Body of pancreas (tissue), 4 donors: ENCODE results near the gene ZMYM2. TPM values are rescaled to one million over a fixed set of nuclear protein-coding genes. Genes with fewer than 3 reads are reported as not detected.
"Not testable (repeated sequence)": the region's sequence is repeated elsewhere in the genome, so short reads cannot be mapped to it uniquely, and the experiment has no call there.

Experiments used
- ATAC-seq: fragments of 150-250 bp; one replicate; pipeline ENCODE4 v1.9.1; 2016
- DNase-seq, 4 donors: peaks; one replicate each; pipeline ENCODE4 v3.0.0-alpha.2; 2019
- H3K27ac ChIP-seq, 4 donors: fragments of 200-600 bp; sonication (generic); 1 replicate in 3 of 4; 2 replicates in 1 of 4; pipeline versions ENCODE4 v1.5.1 to v1.6.1; 2016 to 2019; ENCODE audit warnings: mild to moderate bottlenecking in 1 of 4, mixed read lengths in 1 of 4, moderate library complexity in 1 of 4
- H3K27me3 ChIP-seq, 2 donors: fragments of 200-600 bp; sonication (generic); one replicate each; pipeline ENCODE4 v1.6.0; 2016; ENCODE audit warnings: mild to moderate bottlenecking in 1 of 2
- H3K36me3 ChIP-seq, 2 donors: fragments of 200-600 bp; sonication (generic); replicated peaks in 1 of 2; 2 replicates each; pipeline ENCODE4 v1.5.1; 2016; ENCODE audit warnings: low read depth in 2 of 2; ENCODE audit not compliant: insufficient read depth in 1 of 2
- H3K4me1 ChIP-seq: fragments of 200-600 bp; sonication (generic); one replicate; pipeline ENCODE4 v1.6.0; 2016
- H3K4me3 ChIP-seq, 2 donors: fragments of 200-600 bp; sonication (generic); 1 replicate in 1 of 2; 2 replicates in 1 of 2; pipeline ENCODE4 v1.5.1; 2016 to 2019
- H3K9me3 ChIP-seq, 3 donors: fragments of 200-600 bp; sonication (generic); 1 replicate in 2 of 3; 2 replicates in 1 of 3; pipeline ENCODE4 v1.5.1; 2016
- CTCF ChIP-seq, 7 experiments: fragments of 450-650 bp in 4 of 7; fragments of 200-600 bp in 3 of 7; sonication (generic) in 3 of 7; IDR thresholded peaks; one replicate each; pipeline ENCODE4 v1.5.1; 2016 to 2019; ENCODE audit warnings: antibody characterized with exemption in 7 of 7
- POLR2A ChIP-seq, 3 donors: fragments of 450-650 bp; IDR thresholded peaks; one replicate each; pipeline ENCODE4 v1.6.1; 2016; ENCODE audit warnings: antibody characterized with exemption in 3 of 3, mild to moderate bottlenecking in 2 of 3
- WGBS, 2 donors: methylation state at CpG; one replicate each; pipeline ENCODE4 v1.1.5; 2017; 5-methylcytosine and 5-hydroxymethylcytosine counted together
- intact Hi-C: fragments of 100-400 bp; cut with DNase I; formaldehyde crosslinking; loops from one replicate; pipeline ENCODE4 v1.15.1; 2023
- total RNA-seq, 2 donors: library from RNA; depleted of rRNA; stranded (reverse); fragments of >200 nt; gene quantifications; one replicate each; pipeline ENCODE4 v1.1.0, GENCODE V29; 2016

The ZMYM2 gene
- total RNA-seq, 2 donors from 2014 or later, result 34.6 to 52.1 TPM

- Histone ChIP-seq H3K27ac (peak overlapping the region in 1 of 4 donors; percentile 4), H3K4me1 (peaks cover 57% of the 10 kb centered on the region), H3K36me3 (no peaks in the 10 kb centered on the region), H3K9me3 (no peaks in the 10 kb centered on the region), H3K27me3 (no peaks in the 10 kb centered on the region), H3K4me3 (no peak overlapping the region)
- intact Hi-C loops, result no loop called here
- DNase-seq (no peak), ATAC-seq (no peak)
- TF ChIP-seq POLR2A (IDR thresholded peaks at IDR 0.05) (no peak), CTCF (IDR thresholded peaks at IDR 0.05) (no peak)
Observed at GRCh38 chr13:19961924-19962323, 3.4 kb downstream of the ZMYM2 start.

GRCh38 chr13:19962894-19963293 is 4.4 kb downstream of the ZMYM2 start:
- TF ChIP-seq CTCF (IDR thresholded peaks at IDR 0.05) (no peak), POLR2A (IDR thresholded peaks at IDR 0.05) (no peak)
- no peaks in the 10 kb centered on the region for H3K9me3 ChIP-seq
- H3K27ac ChIP-seq, result no peak overlapping the region
- 76 to 84% methylated on average over 9 of the region's 10 CpGs for WGBS, 2 donors
- no peaks in the 10 kb centered on the region for H3K27me3 ChIP-seq
- intact Hi-C loops, result no loop called here
- no peak overlapping the region for H3K4me3 ChIP-seq
- ATAC-seq, result no peak
- peaks cover 0 to 2% of the 10 kb centered on the region in 2 donors for H3K36me3 ChIP-seq
- H3K4me1 ChIP-seq, result peaks cover 48% of the 10 kb centered on the region
- no peak for DNase-seq

- Histone ChIP-seq H3K4me1 (peaks cover 31% of the 10 kb centered on the region), H3K27me3 (no peaks in the 10 kb centered on the region), H3K36me3 (peaks cover 0 to 5% of the 10 kb centered on the region in 2 donors), H3K4me3 (no peak overlapping the region), H3K27ac (no peak overlapping the region), H3K9me3 (no peaks in the 10 kb centered on the region)
- TF ChIP-seq POLR2A (IDR thresholded peaks at IDR 0.05) (no peak), CTCF (IDR thresholded peaks at IDR 0.05) (no peak)
- DNase-seq (no peak), ATAC-seq (no peak)
- 85 to 98% methylated on average over 3 of the region's 3 CpGs for WGBS, 2 donors
- intact Hi-C loops, result no loop called here
Observed at GRCh38 chr13:19967621-19968020, 9.1 kb downstream of the ZMYM2 start.

GRCh38 chr13:19974498-19975009 is 16.0 kb downstream of the ZMYM2 start:
- H3K4me1 ChIP-seq, DNase-seq, H3K9me3 ChIP-seq, H3K27me3 ChIP-seq, intact Hi-C loops, H3K27ac ChIP-seq, ATAC-seq, H3K4me3 ChIP-seq, H3K36me3 ChIP-seq: not testable (repeated sequence)
- 73 to 76% methylated on average over 7 of the region's 7 CpGs for WGBS, 2 donors

- Histone ChIP-seq H3K27ac (no peak overlapping the region), H3K9me3 (no peaks in the 10 kb centered on the region), H3K36me3 (peaks cover 0 to 3% of the 10 kb centered on the region in 2 donors), H3K27me3 (no peaks in the 10 kb centered on the region), H3K4me3 (no peak overlapping the region), H3K4me1 (no peaks in the 10 kb centered on the region)
- intact Hi-C loops, result no loop called here
- TF ChIP-seq POLR2A (IDR thresholded peaks at IDR 0.05) (no peak), CTCF (IDR thresholded peaks at IDR 0.05) (no peak)
- 86 to 98% methylated on average over 4 of the region's 4 CpGs for WGBS, 2 donors
- no peak for ATAC-seq
- DNase-seq, result no peak
Observed at GRCh38 chr13:19978831-19979437, 20.4 kb downstream of the ZMYM2 start.
